SK-N-SH treated with all-trans-retinoic acid at 6 μM for 48 hours (cell line): ENCODE data around the gene ITGB3BP.

Source experiments
- ARNTL ChIP-seq: fragments of 450-650 bp; formaldehyde crosslinking; IDR thresholded peaks from 2 replicates; pipeline ENCODE4 v1.5.0; 2020; ENCODE audit warnings: low read depth, mild to moderate bottlenecking, moderate library complexity, borderline replicate concordance
- ESRRG ChIP-seq: fragments of 250-450 bp; sonication (Bioruptor Pico); IDR thresholded peaks from 2 replicates; pipeline ENCODE4 v1.6.1; 2021; ENCODE audit warnings: mild to moderate bottlenecking
- GLIS3 ChIP-seq: fragments of 250-450 bp; sonication (Bioruptor Pico); IDR thresholded peaks from 2 replicates; pipeline ENCODE4 v1.5.0; 2020; ENCODE audit warnings: mild to moderate bottlenecking, moderate library complexity
- RARB ChIP-seq: fragments of 250-450 bp; sonication (Bioruptor Pico); IDR thresholded peaks from 2 replicates; pipeline ENCODE4 v1.8.0; 2021; ENCODE audit warnings: mild to moderate bottlenecking, moderate library complexity
- SNAI2 ChIP-seq: fragments of 250-450 bp; sonication (Bioruptor Pico); IDR thresholded peaks from 2 replicates; pipeline ENCODE4 v1.5.0; 2020; ENCODE audit warnings: mild to moderate bottlenecking, moderate library complexity
- TOX ChIP-seq: fragments of 250-450 bp; sonication (Bioruptor Pico); IDR thresholded peaks from 2 replicates; pipeline ENCODE4 v1.8.0; 2021; ENCODE audit warnings: mild to moderate bottlenecking, moderate library complexity, borderline replicate concordance
- TSHZ2 ChIP-seq: fragments of 250-450 bp; sonication (Bioruptor Pico); IDR thresholded peaks from 2 replicates; pipeline ENCODE4 v1.5.0; 2020; ENCODE audit warnings: mild to moderate bottlenecking, moderate library complexity
- ZC3H10 ChIP-seq: fragments of 250-450 bp; sonication (Bioruptor Pico); IDR thresholded peaks from 2 replicates; pipeline ENCODE4 v1.5.1; 2021; ENCODE audit warnings: mild to moderate bottlenecking, moderate library complexity
- ZFP3 ChIP-seq: fragments of 250-450 bp; sonication (Bioruptor Pico); IDR thresholded peaks from 2 replicates; pipeline ENCODE4 v1.5.0; 2020; ENCODE audit warnings: mild to moderate bottlenecking, moderate library complexity
- ZFP30 ChIP-seq: fragments of 450-650 bp; formaldehyde crosslinking; IDR thresholded peaks from 2 replicates; pipeline ENCODE4 v1.5.0; 2022; ENCODE audit warnings: mild to moderate bottlenecking, moderate library complexity
- ZNF8 ChIP-seq: fragments of 450-650 bp; formaldehyde crosslinking; IDR thresholded peaks from 2 replicates; pipeline ENCODE4 v1.5.0; 2020; ENCODE audit warnings: mild to moderate bottlenecking, moderate library complexity
- TF ChIP-seq, protein P1 (sequence below): fragments of 250-450 bp; sonication (Bioruptor Pico); IDR thresholded peaks from 2 replicates; pipeline ENCODE4 v1.8.0; 2020; ENCODE audit warnings: mild to moderate bottlenecking, moderate library complexity, borderline replicate concordance
- TF ChIP-seq, protein P2 (sequence below): fragments of 250-450 bp; sonication (Bioruptor Pico); IDR thresholded peaks from 2 replicates; pipeline ENCODE4 v1.5.1; 2020; ENCODE audit warnings: low read depth, mild to moderate bottlenecking, moderate library complexity

- TF ChIP-seq ZNF8 (CRISPR knock-in tag) (no peak), ARNTL (CRISPR knock-in tag) (no peak), ZFP30 (CRISPR knock-in tag) (no peak), TOX (CRISPR knock-in tag) (no peak), RARB (no peak), GLIS3 (CRISPR knock-in tag) (no peak), ZFP3 (CRISPR knock-in tag) (no peak), TSHZ2 (CRISPR knock-in tag) (no peak), SNAI2 (CRISPR knock-in tag) (no peak), ESRRG (CRISPR knock-in tag) (no peak), ZC3H10 (CRISPR knock-in tag) (no peak)
- TF ChIP-seq, protein P1, sequence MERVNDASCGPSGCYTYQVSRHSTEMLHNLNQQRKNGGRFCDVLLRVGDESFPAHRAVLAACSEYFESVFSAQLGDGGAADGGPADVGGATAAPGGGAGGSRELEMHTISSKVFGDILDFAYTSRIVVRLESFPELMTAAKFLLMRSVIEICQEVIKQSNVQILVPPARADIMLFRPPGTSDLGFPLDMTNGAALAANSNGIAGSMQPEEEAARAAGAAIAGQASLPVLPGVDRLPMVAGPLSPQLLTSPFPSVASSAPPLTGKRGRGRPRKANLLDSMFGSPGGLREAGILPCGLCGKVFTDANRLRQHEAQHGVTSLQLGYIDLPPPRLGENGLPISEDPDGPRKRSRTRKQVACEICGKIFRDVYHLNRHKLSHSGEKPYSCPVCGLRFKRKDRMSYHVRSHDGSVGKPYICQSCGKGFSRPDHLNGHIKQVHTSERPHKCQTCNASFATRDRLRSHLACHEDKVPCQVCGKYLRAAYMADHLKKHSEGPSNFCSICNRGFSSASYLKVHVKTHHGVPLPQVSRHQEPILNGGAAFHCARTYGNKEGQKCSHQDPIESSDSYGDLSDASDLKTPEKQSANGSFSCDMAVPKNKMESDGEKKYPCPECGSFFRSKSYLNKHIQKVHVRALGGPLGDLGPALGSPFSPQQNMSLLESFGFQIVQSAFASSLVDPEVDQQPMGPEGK (CRISPR knock-in tag): no peak
- TF ChIP-seq, protein P2, sequence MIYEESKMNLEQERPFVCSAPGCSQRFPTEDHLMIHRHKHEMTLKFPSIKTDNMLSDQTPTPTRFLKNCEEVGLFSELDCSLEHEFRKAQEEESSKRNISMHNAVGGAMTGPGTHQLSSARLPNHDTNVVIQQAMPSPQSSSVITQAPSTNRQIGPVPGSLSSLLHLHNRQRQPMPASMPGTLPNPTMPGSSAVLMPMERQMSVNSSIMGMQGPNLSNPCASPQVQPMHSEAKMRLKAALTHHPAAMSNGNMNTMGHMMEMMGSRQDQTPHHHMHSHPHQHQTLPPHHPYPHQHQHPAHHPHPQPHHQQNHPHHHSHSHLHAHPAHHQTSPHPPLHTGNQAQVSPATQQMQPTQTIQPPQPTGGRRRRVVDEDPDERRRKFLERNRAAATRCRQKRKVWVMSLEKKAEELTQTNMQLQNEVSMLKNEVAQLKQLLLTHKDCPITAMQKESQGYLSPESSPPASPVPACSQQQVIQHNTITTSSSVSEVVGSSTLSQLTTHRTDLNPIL (CRISPR knock-in tag): no peak
These were observed 46.0 kb upstream of the ITGB3BP start for GRCh38 chr1:63569068-63569467.
